Liver (tissue), 9 donors: ENCODE results near the gene NPC2. TPM values are rescaled to one million over a fixed set of nuclear protein-coding genes. Genes with fewer than 3 reads are reported as not detected.

Experiments
- DNase-seq: peaks from one replicate; pipeline ENCODE4 v3.0.0-alpha.2; 2017; ENCODE audit warnings: low spot score
- H3K27ac ChIP-seq, 2 donors: one replicate each; pipeline ENCODE4 v1.7.0; 2013; ENCODE audit warnings: inconsistent platforms in 2 of 2, low read length in 2 of 2, control low read depth in 1 of 2, low read depth in 1 of 2, mild to moderate bottlenecking in 1 of 2
- H3K27me3 ChIP-seq, 4 donors: one replicate each; pipeline versions ENCODE4 v1.6.1 to v1.7.0; 2013; ENCODE audit warnings: low read length in 3 of 4, inconsistent platforms in 1 of 4, mild to moderate bottlenecking in 1 of 4, moderate library complexity in 1 of 4; ENCODE audit not compliant: control insufficient read depth in 4 of 4, insufficient read depth in 4 of 4
- H3K36me3 ChIP-seq, 4 donors: one replicate each; pipeline versions ENCODE4 v1.6.1 to v1.7.0; 2013; ENCODE audit warnings: low read length in 3 of 4, mild to moderate bottlenecking in 3 of 4, low read depth in 1 of 4, moderate library complexity in 1 of 4; ENCODE audit not compliant: control insufficient read depth in 4 of 4, insufficient read depth in 3 of 4
- H3K4me1 ChIP-seq, 4 donors: one replicate each; pipeline versions ENCODE4 v1.6.1 to v1.7.0; 2013; ENCODE audit warnings: low read length in 3 of 4, mild to moderate bottlenecking in 3 of 4, moderate library complexity in 1 of 4; ENCODE audit not compliant: control insufficient read depth in 4 of 4, insufficient read depth in 4 of 4
- H3K4me3 ChIP-seq, 3 donors: one replicate each; pipeline versions ENCODE4 v1.6.1 to v1.7.0; 2013; ENCODE audit warnings: low read length in 3 of 3, control low read depth in 1 of 3, low read depth in 1 of 3, mild to moderate bottlenecking in 1 of 3
- H3K9ac ChIP-seq, 2 donors: one replicate each; pipeline ENCODE4 v1.7.0; 2013; ENCODE audit warnings: low read length in 2 of 2, mild to moderate bottlenecking in 2 of 2, moderate library complexity in 2 of 2, control low read depth in 1 of 2, low read depth in 1 of 2
- H3K9me3 ChIP-seq, 4 donors: one replicate each; pipeline versions ENCODE4 v1.6.1 to v1.7.0; 2013; ENCODE audit warnings: low read length in 3 of 4; ENCODE audit not compliant: control insufficient read depth in 4 of 4
- EGR1 ChIP-seq, 2 donors: IDR thresholded peaks; 2 replicates each; pipeline ENCODE4 v1.6.1; 2016 to 2018; ENCODE audit warnings: antibody characterized with exemption in 2 of 2, low read depth in 2 of 2
- FOXA1 ChIP-seq: IDR thresholded peaks from 2 replicates; pipeline ENCODE4 v1.6.1; 2016; ENCODE audit warnings: antibody characterized with exemption
- FOXA2 ChIP-seq: IDR thresholded peaks from 2 replicates; pipeline ENCODE4 v1.6.1; 2016; ENCODE audit warnings: antibody characterized with exemption
- GABPA ChIP-seq, 2 donors: IDR thresholded peaks in 1 of 2; conservative IDR thresholded peaks in 1 of 2; 2 replicates each; pipeline ENCODE4 v1.6.1; 2016; ENCODE audit warnings: antibody characterized with exemption in 2 of 2, mild to moderate bottlenecking in 1 of 2, moderate library complexity in 1 of 2
- HNF4A ChIP-seq, 2 donors: conservative IDR thresholded peaks; 2 replicates each; pipeline ENCODE4 v1.6.1; 2016; ENCODE audit warnings: antibody characterized with exemption in 2 of 2, mild to moderate bottlenecking in 2 of 2
- HNF4G ChIP-seq: IDR thresholded peaks from 2 replicates; pipeline ENCODE4 v1.6.1; 2016; ENCODE audit warnings: antibody characterized with exemption
- JUND ChIP-seq, 2 donors: IDR thresholded peaks; 2 replicates each; pipeline ENCODE4 v1.6.1; 2016; ENCODE audit warnings: antibody characterized with exemption in 2 of 2
- NR2F2 ChIP-seq: IDR thresholded peaks from 2 replicates; pipeline ENCODE4 v1.6.1; 2016; ENCODE audit warnings: antibody characterized with exemption
- RAD21 ChIP-seq, 2 donors: IDR thresholded peaks; 2 replicates each; pipeline ENCODE4 v1.6.1; 2016; ENCODE audit warnings: antibody characterized with exemption in 2 of 2, mild to moderate bottlenecking in 2 of 2
- RXRA ChIP-seq, 2 donors: IDR thresholded peaks; 2 replicates each; pipeline ENCODE4 v1.6.1; 2017 to 2018; ENCODE audit warnings: antibody characterized with exemption in 2 of 2, mild to moderate bottlenecking in 1 of 2
- SP1 ChIP-seq: IDR thresholded peaks from 2 replicates; pipeline ENCODE4 v1.6.1; 2018; ENCODE audit warnings: antibody characterized with exemption, mild to moderate bottlenecking
- TAF1 ChIP-seq: conservative IDR thresholded peaks from 2 replicates; pipeline ENCODE4 v1.6.1; 2016; ENCODE audit warnings: antibody characterized with exemption, mild to moderate bottlenecking
- YY1 ChIP-seq: IDR thresholded peaks from 2 replicates; pipeline ENCODE4 v1.6.1; 2016; ENCODE audit warnings: antibody characterized with exemption, mild to moderate bottlenecking
- WGBS: extraction: QIAGEN DNeasy Blood & Tissue Kit; methylation state at CpG from one replicate; pipeline ENCODE4 v1.1.7; 2013; 5-methylcytosine and 5-hydroxymethylcytosine counted together
- polyA plus RNA-seq, 2 donors: library from polyadenylated mRNA; stranded (reverse) in 1 of 2; unstranded in 1 of 2; fragments of 200-250 nt in 1 of 2; fragments of >200 nt in 1 of 2; fragmentation: Nextera tagmentation in 1 of 2; extraction: Ambion mirVana in 1 of 2; gene quantifications; one replicate each; pipeline versions ENCODE4 v1.2.1 to v1.2.3, GENCODE V29; 2013 to 2015
- total RNA-seq, 2 donors: library from RNA; depleted of rRNA; stranded (reverse); fragments of >200 nt; gene quantifications; one replicate each; pipeline ENCODE4 v1.2.3, GENCODE V29; 2014
- TF ChIP-seq, protein P1 (sequence below): IDR thresholded peaks from 2 replicates; pipeline ENCODE4 v1.6.1; 2016; ENCODE audit warnings: antibody characterized with exemption
- TF ChIP-seq, protein P2 (sequence below): fragments of 150-350 bp; IDR thresholded peaks from 2 replicates; pipeline ENCODE4 v1.5.1; 2017; ENCODE audit warnings: improper control_type of control experiment, low read depth, low read length; ENCODE audit not compliant: missing input control
- TF ChIP-seq, protein P3 (sequence below): IDR thresholded peaks from 2 replicates; pipeline ENCODE4 v1.6.1; 2016; ENCODE audit warnings: antibody characterized with exemption
- TF ChIP-seq, protein P4 (sequence below): IDR thresholded peaks from 2 replicates; pipeline ENCODE4 v1.6.1; 2016; ENCODE audit warnings: antibody characterized with exemption, mild to moderate bottlenecking
- TF ChIP-seq, protein P5 (sequence below): IDR thresholded peaks from 2 replicates; pipeline ENCODE4 v1.6.1; 2016; ENCODE audit warnings: antibody characterized with exemption
- donor health status: healthy.
- donor health status: healthy.
- donor health status: healthy.
- donor health status: healthy.
- donor health status: healthy.

Gene NPC2
- total and polyA plus RNA-seq, 4 donors = 69.7 to 133 (median 105) TPM

DNA sequence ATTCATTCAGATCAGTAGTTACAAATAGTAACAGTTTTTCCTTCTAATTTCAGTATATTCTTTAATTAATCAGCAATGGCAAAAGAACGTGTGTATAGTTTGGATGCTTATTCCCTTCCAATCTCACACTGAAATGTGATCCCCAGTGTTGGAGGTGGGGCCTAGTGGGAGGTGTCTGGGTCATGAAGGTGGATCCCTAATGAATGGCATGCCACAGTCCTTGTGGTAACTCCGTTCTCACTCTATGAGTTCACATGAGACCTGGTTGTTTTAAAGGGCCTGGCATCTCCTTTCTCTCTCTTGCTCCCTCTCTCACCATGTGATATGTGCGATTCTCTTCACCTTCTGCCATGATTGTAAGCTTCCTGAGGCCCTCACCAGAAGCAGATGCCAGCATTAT lies 48.2 kb downstream of the NPC2 start:
- Histone ChIP-seq H3K27me3 (no peaks in the 10 kb centered on the region), H3K27ac (no peak overlapping the region), H3K36me3 (no peaks in the 10 kb centered on the region), H3K9me3 (no peaks in the 10 kb centered on the region), H3K4me3 (no peak overlapping the region), H3K9ac (no peak overlapping the region), H3K4me1 (peaks cover 0 to 18% (median 6%) of the 10 kb centered on the region in 4 donors)
- 63% methylated on average over 3 of the region's 3 CpGs for WGBS
- TF ChIP-seq HNF4A (conservative IDR thresholded peaks at IDR 0.05) = no peak
- no peak for TF ChIP-seq RXRA (IDR thresholded peaks at IDR 0.05)
- TF ChIP-seq RAD21 (IDR thresholded peaks at IDR 0.05) = no peak
- TF ChIP-seq, protein P1, sequence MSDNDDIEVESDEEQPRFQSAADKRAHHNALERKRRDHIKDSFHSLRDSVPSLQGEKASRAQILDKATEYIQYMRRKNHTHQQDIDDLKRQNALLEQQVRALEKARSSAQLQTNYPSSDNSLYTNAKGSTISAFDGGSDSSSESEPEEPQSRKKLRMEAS = no peak
- no peak for TF ChIP-seq YY1
- TF ChIP-seq EGR1 (IDR thresholded peaks at IDR 0.05; ENCODE audit: low read depth in 2 of 2) = no peak
- TF ChIP-seq FOXA1 = no peak
- TF ChIP-seq FOXA2 = no peak
- TF ChIP-seq, protein P2, sequence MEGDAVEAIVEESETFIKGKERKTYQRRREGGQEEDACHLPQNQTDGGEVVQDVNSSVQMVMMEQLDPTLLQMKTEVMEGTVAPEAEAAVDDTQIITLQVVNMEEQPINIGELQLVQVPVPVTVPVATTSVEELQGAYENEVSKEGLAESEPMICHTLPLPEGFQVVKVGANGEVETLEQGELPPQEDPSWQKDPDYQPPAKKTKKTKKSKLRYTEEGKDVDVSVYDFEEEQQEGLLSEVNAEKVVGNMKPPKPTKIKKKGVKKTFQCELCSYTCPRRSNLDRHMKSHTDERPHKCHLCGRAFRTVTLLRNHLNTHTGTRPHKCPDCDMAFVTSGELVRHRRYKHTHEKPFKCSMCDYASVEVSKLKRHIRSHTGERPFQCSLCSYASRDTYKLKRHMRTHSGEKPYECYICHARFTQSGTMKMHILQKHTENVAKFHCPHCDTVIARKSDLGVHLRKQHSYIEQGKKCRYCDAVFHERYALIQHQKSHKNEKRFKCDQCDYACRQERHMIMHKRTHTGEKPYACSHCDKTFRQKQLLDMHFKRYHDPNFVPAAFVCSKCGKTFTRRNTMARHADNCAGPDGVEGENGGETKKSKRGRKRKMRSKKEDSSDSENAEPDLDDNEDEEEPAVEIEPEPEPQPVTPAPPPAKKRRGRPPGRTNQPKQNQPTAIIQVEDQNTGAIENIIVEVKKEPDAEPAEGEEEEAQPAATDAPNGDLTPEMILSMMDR = no peak
- no peak for TF ChIP-seq GABPA (IDR thresholded peaks at IDR 0.05 in 1 of 2, conservative IDR thresholded peaks at IDR 0.05 in 1 of 2)
- no peak for TF ChIP-seq NR2F2
- TF ChIP-seq, protein P3, sequence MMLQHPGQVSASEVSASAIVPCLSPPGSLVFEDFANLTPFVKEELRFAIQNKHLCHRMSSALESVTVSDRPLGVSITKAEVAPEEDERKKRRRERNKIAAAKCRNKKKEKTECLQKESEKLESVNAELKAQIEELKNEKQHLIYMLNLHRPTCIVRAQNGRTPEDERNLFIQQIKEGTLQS = no peak
- no peak for TF ChIP-seq SP1
- no peak for TF ChIP-seq JUND (IDR thresholded peaks at IDR 0.05)
- TF ChIP-seq, protein P4, sequence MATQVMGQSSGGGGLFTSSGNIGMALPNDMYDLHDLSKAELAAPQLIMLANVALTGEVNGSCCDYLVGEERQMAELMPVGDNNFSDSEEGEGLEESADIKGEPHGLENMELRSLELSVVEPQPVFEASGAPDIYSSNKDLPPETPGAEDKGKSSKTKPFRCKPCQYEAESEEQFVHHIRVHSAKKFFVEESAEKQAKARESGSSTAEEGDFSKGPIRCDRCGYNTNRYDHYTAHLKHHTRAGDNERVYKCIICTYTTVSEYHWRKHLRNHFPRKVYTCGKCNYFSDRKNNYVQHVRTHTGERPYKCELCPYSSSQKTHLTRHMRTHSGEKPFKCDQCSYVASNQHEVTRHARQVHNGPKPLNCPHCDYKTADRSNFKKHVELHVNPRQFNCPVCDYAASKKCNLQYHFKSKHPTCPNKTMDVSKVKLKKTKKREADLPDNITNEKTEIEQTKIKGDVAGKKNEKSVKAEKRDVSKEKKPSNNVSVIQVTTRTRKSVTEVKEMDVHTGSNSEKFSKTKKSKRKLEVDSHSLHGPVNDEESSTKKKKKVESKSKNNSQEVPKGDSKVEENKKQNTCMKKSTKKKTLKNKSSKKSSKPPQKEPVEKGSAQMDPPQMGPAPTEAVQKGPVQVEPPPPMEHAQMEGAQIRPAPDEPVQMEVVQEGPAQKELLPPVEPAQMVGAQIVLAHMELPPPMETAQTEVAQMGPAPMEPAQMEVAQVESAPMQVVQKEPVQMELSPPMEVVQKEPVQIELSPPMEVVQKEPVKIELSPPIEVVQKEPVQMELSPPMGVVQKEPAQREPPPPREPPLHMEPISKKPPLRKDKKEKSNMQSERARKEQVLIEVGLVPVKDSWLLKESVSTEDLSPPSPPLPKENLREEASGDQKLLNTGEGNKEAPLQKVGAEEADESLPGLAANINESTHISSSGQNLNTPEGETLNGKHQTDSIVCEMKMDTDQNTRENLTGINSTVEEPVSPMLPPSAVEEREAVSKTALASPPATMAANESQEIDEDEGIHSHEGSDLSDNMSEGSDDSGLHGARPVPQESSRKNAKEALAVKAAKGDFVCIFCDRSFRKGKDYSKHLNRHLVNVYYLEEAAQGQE = no peak
- TF ChIP-seq, protein P5, sequence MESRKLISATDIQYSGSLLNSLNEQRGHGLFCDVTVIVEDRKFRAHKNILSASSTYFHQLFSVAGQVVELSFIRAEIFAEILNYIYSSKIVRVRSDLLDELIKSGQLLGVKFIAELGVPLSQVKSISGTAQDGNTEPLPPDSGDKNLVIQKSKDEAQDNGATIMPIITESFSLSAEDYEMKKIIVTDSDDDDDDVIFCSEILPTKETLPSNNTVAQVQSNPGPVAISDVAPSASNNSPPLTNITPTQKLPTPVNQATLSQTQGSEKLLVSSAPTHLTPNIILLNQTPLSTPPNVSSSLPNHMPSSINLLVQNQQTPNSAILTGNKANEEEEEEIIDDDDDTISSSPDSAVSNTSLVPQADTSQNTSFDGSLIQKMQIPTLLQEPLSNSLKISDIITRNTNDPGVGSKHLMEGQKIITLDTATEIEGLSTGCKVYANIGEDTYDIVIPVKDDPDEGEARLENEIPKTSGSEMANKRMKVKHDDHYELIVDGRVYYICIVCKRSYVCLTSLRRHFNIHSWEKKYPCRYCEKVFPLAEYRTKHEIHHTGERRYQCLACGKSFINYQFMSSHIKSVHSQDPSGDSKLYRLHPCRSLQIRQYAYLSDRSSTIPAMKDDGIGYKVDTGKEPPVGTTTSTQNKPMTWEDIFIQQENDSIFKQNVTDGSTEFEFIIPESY = no peak
- TF ChIP-seq HNF4G = no peak
- no peak for TF ChIP-seq TAF1
- no peak for DNase-seq
